HG03354 (cell line): ENCODE data around the gene FGF13.

Source experiments
- ATAC-seq: cut with Tn5 transposase; IDR thresholded peaks from one replicate; pipeline ENCODE4 v1.9.1; 2021; ENCODE audit warnings: mild to moderate bottlenecking; ENCODE audit not compliant: unreplicated experiment, poor library complexity, severe bottlenecking

FGF13 gene

GRCh38 chrX:138669693-138670092 is 41.8 kb downstream of the FGF13 start:
- no peak for ATAC-seq

DNA sequence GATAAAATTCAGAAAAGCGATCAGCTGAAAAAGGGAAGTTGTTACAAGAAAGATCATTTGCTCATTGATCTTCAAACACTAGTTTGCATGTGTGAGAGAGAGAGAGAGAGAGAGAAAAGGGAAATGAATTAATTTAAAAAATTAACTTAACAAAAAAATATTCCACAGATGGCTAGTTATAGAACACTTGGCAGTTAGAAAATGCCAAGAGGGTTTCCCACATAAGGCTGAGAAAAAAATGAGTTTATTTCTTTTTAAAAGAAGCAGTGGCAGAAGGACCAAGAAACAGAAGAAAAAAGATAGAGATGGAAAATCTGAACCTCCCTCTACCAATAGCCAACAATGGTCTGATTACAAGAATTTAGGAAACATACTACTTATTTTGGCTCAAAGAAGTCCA is 47.1 kb downstream of the FGF13 start:
- no peak for ATAC-seq

GRCh38 chrX:138664016-138664415 is 47.5 kb downstream of the FGF13 start:
- ATAC-seq: no peak

DNA sequence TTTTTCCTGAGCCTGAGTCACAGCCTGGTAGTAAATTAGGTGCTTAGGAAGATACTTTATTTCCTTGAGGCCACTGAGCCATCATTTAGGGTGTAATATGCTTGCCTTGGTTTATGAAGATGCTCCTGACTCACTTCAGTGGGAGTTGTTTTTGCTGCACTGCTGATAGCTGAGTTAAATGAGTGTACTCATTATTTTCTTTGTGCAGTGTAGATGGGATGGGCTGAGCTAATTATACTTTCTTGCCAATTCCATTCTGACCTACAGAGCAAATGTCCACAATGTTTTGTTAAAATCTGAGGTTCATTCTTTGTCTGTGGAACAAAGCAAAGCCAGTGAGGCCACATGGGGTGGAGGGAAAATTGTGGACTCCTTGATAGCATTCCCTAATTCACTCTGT is 60.0 kb downstream of the FGF13 start:
- ATAC-seq: no peak

GRCh38 chrX:138648568-138648967 is 62.9 kb downstream of the FGF13 start:
- ATAC-seq: no peak

DNA sequence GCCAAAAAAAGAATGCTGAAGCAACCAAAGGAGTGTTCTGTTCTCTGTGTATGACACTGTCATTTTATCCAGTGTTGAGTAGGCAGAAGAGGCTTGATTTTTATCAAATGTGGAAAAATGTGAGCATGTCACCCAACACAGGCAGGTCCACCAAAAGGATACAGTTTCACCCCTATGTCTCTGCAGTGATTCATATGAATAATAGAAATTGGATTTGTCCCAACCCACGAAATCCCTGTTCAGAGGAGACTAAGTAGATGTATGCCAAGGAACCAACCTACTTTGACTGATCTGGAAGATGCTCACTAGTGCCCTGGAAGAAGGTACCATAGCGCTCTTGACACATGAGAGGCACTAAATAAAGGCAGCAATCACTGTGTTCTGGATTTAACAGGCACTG is 72.5 kb downstream of the FGF13 start:
- ATAC-seq: no peak
